HCT116 (cell line): ENCODE data around the gene DOCK9. TPM values are rescaled to one million over a fixed set of nuclear protein-coding genes. Genes with fewer than 3 reads are reported as not detected.

Experiments used
- ATAC-seq: fragments of 200-7000 bp; cut with Tn5 transposase; 2 replicates; pipeline ENCODE4 v1.9.1; 2020; ENCODE audit warnings: mild to moderate bottlenecking, moderate library complexity
- BruUV-seq: library from RNA; stranded (reverse); fragments of 400-500 nt; replicated peaks from 2 replicates; lab custom pipeline; 2021; lab: Mats Ljungman, UMichigan
- CTCF ChIA-PET: fragments of 300-600 bp; sonication (Branson Sonifier 250); formaldehyde crosslinking; loops from one replicate; lab custom pipeline; 2021; ENCODE audit warnings: antibody characterized with exemption; lab: Charles Lee
- POLR2A ChIA-PET: fragments of 300-600, 350-600 bp; sonication (Branson Sonifier 250); formaldehyde crosslinking; loops from one replicate; lab custom pipeline; 2021; ENCODE audit warnings: antibody characterized with exemption; lab: Charles Lee
- RAD21 ChIA-PET, 2 experiments: fragments of 300-600 bp; sonication (Branson Sonifier 250); formaldehyde crosslinking; loops; one replicate each; lab custom pipeline; 2023; ENCODE audit warnings: low total read pairs in 2 of 2; ENCODE audit not compliant: uncharacterized antibody in 2 of 2, unreplicated experiment in 2 of 2, low non-redundant PET in 1 of 2; lab: Charles Lee
- DNase-seq: peaks from one replicate; pipeline ENCODE4 v3.0.0-alpha.2; 2010; ENCODE audit warnings: low read depth, low spot score
- H2AFZ ChIP-seq: fragments of 200-600 bp; shearing (Covaris generic), sonication (generic); 2 replicates; pipeline ENCODE4 v1.6.1; 2017; ENCODE audit warnings: low read depth, mixed run types, mixed read lengths, antibody characterized with exemption, low read length; ENCODE audit not compliant: poor library complexity, severe bottlenecking
- H3K27ac ChIP-seq: 2 replicates; pipeline ENCODE4 v1.5.1; 2012; ENCODE audit warnings: low read depth, low read length
- H3K27me3 ChIP-seq: fragments of 200-600 bp; sonication (generic); 2 replicates; pipeline ENCODE4 v1.6.1; 2016; ENCODE audit warnings: mixed run types, low read length, mixed read lengths; ENCODE audit not compliant: insufficient read depth
- H3K36me3 ChIP-seq, 2 experiments: fragments of 200-500 bp in 1 of 2; fragments of 200-600 bp in 1 of 2; sonication (Bioruptor generic) in 1 of 2; sonication (generic) in 1 of 2; 2 replicates each; pipeline versions ENCODE4 v1.5.1 to v1.6.1; 2014 to 2016; ENCODE audit warnings: low read length in 2 of 2, inconsistent platforms in 1 of 2, mixed read lengths in 1 of 2, mixed run types in 1 of 2; ENCODE audit not compliant: insufficient read depth in 2 of 2, control insufficient read depth in 1 of 2
- H3K4me1 ChIP-seq, 2 experiments: fragments of 200-600 bp in 1 of 2; sonication (generic) in 1 of 2; 2 replicates each; pipeline versions ENCODE4 v1.5.1 to v1.6.1; 2012 to 2017; ENCODE audit warnings: low read length in 2 of 2, inconsistent platforms in 1 of 2, mild to moderate bottlenecking in 1 of 2, mixed read lengths in 1 of 2, mixed run types in 1 of 2, moderate library complexity in 1 of 2; ENCODE audit not compliant: insufficient read depth in 2 of 2, control insufficient read depth in 1 of 2
- H3K4me2 ChIP-seq: fragments of 200-600 bp; sonication (generic); 2 replicates; pipeline ENCODE4 v1.6.1; 2017; ENCODE audit warnings: mixed run types, low read length, mixed read lengths
- H3K4me3 ChIP-seq, 2 experiments: fragments of 200-600 bp in 1 of 2; sonication (generic) in 1 of 2; replicated peaks in 1 of 2; 2 replicates each; pipeline ENCODE4 v1.5.1; 2011 to 2016; ENCODE audit warnings: low read length in 2 of 2, control low read depth in 1 of 2, low read depth in 1 of 2, mild to moderate bottlenecking in 1 of 2, mixed read lengths in 1 of 2, mixed run types in 1 of 2
- H3K79me2 ChIP-seq: fragments of 200-600 bp; sonication (generic); 2 replicates; pipeline ENCODE4 v1.6.1; 2017; ENCODE audit warnings: mild to moderate bottlenecking, mixed run types, low read length, moderate library complexity, mixed read lengths; ENCODE audit not compliant: insufficient read depth
- H3K9ac ChIP-seq: fragments of 200-600 bp; sonication (generic); 2 replicates; pipeline ENCODE4 v1.6.1; 2016; ENCODE audit warnings: low read length, mixed read lengths
- H3K9me2 ChIP-seq: fragments of 200-600 bp; sonication (generic), shearing (Covaris generic); 2 replicates; pipeline ENCODE4 v1.6.1; 2017; ENCODE audit warnings: mixed run types, mild to moderate bottlenecking, moderate library complexity; ENCODE audit not compliant: insufficient read depth
- H3K9me3 ChIP-seq, 2 experiments: fragments of 200-500 bp in 1 of 2; fragments of 200-600 bp in 1 of 2; sonication (Bioruptor generic) in 1 of 2; sonication (generic) in 1 of 2; 2 replicates each; pipeline ENCODE4 v1.6.1; 2014 to 2017; ENCODE audit warnings: low read length in 2 of 2, mixed read lengths in 2 of 2, inconsistent platforms in 1 of 2, low read depth in 1 of 2, mild to moderate bottlenecking in 1 of 2, mixed run types in 1 of 2, moderate library complexity in 1 of 2; ENCODE audit not compliant: control insufficient read depth in 1 of 2, insufficient read depth in 1 of 2
- H4K20me1 ChIP-seq: fragments of 200-600 bp; sonication (generic), shearing (Covaris generic); 2 replicates; pipeline ENCODE4 v1.6.1; 2017; ENCODE audit warnings: mixed run types, mild to moderate bottlenecking, moderate library complexity; ENCODE audit not compliant: insufficient read depth
- ATF3 ChIP-seq: IDR thresholded peaks from 2 replicates; pipeline ENCODE4 v1.6.1; 2012
- CBX3 ChIP-seq: IDR thresholded peaks from 2 replicates; pipeline ENCODE4 v1.6.1; 2012; ENCODE audit warnings: low read depth
- CEBPB ChIP-seq: IDR thresholded peaks from 2 replicates; pipeline ENCODE4 v1.6.1; 2012; ENCODE audit warnings: low read depth
- CTCF ChIP-seq, 3 experiments: fragments of 200-600 bp in 1 of 3; sonication (generic) in 1 of 3; IDR thresholded peaks in 2 of 3; conservative IDR thresholded peaks in 1 of 3; 2 replicates each; pipeline ENCODE4 v1.5.1; 2012 to 2017; ENCODE audit warnings: low read depth in 2 of 3, low read length in 2 of 3, antibody characterized with exemption in 1 of 3, borderline replicate concordance in 1 of 3, control low read depth in 1 of 3, mild to moderate bottlenecking in 1 of 3, mixed read lengths in 1 of 3, mixed run types in 1 of 3, moderate library complexity in 1 of 3; ENCODE audit not compliant: insufficient read depth in 1 of 3
- EGR1 ChIP-seq: IDR thresholded peaks from 2 replicates; pipeline ENCODE4 v1.6.1; 2012; ENCODE audit warnings: low read depth
- ELF1 ChIP-seq: IDR thresholded peaks from 2 replicates; pipeline ENCODE4 v1.6.1; 2012; ENCODE audit warnings: low read depth, borderline replicate concordance
- EZH2 ChIP-seq: fragments of 200-600 bp; sonication (generic); IDR thresholded peaks from 2 replicates; pipeline ENCODE4 v1.6.1; 2017; ENCODE audit warnings: antibody characterized with exemption, mixed run types
- EZH2phosphoT487 ChIP-seq: fragments of 200-600 bp; IDR thresholded peaks from 2 replicates; pipeline ENCODE4 v1.6.1; 2018; ENCODE audit warnings: antibody characterized with exemption, borderline replicate concordance
- FOSL1 ChIP-seq: IDR thresholded peaks from 2 replicates; pipeline ENCODE4 v1.6.1; 2012; ENCODE audit warnings: low read depth
- POLR2A ChIP-seq: IDR thresholded peaks from 2 replicates; pipeline ENCODE4 v1.7.0; 2011; ENCODE audit warnings: borderline replicate concordance; ENCODE audit not compliant: insufficient read depth, insufficient read length; ENCODE audit errors: extremely low read depth
- REST ChIP-seq: IDR thresholded peaks from 2 replicates; pipeline ENCODE4 v1.6.1; 2012; ENCODE audit warnings: low read depth
- SIN3A ChIP-seq: IDR thresholded peaks from 2 replicates; pipeline ENCODE4 v1.6.1; 2012; ENCODE audit warnings: low read depth
- SP1 ChIP-seq: IDR thresholded peaks from 2 replicates; pipeline ENCODE4 v1.6.1; 2012; ENCODE audit warnings: low read depth
- SRF ChIP-seq: IDR thresholded peaks from 2 replicates; pipeline ENCODE4 v1.6.1; 2012; ENCODE audit warnings: low read depth
- TCF7L2 ChIP-seq: IDR thresholded peaks from 2 replicates; pipeline ENCODE4 v1.7.0; 2011; ENCODE audit warnings: borderline replicate concordance, inconsistent platforms; ENCODE audit not compliant: insufficient read depth, insufficient read length; ENCODE audit errors: extremely low read depth
- YY1 ChIP-seq: IDR thresholded peaks from 2 replicates; pipeline ENCODE4 v1.6.1; 2011; ENCODE audit warnings: low read length, low read depth, moderate library complexity, mild to moderate bottlenecking; ENCODE audit not compliant: insufficient replicate concordance; ENCODE audit errors: extremely low read depth
- ZBTB33 ChIP-seq: IDR thresholded peaks from 2 replicates; pipeline ENCODE4 v1.6.1; 2011; ENCODE audit warnings: mild to moderate bottlenecking, low read length, moderate library complexity; ENCODE audit not compliant: insufficient replicate concordance; ENCODE audit errors: extremely low read depth
- ZFX ChIP-seq: fragments of 450-650 bp; IDR thresholded peaks from 2 replicates; pipeline ENCODE4 v1.6.1; 2017
- intact Hi-C: fragments of 100-400 bp; cut with micrococcal nuclease; formaldehyde crosslinking; loops from 2 replicates; pipeline ENCODE4 v1.10.0; 2022
- total RNA-seq: library from RNA; stranded (reverse); gene quantifications from one replicate; pipeline ENCODE4 v1.2.1, GENCODE V29; 2021; ENCODE audit not compliant: unreplicated experiment

Gene DOCK9
- total RNA-seq, 1 experiment from 2014 or later = 58.8 TPM

GRCh38 chr13:98938801-98939200 lies 39.1 kb downstream of the DOCK9 start (continued):
- no peak for TF ChIP-seq FOSL1
- TF ChIP-seq, all 23 proteins: peak for 0

GRCh38 chr13:98937911-98938381 lies 39.9 kb downstream of the DOCK9 start:
- no TSS peak for BruUV-seq
- Histone ChIP-seq H3K9me2 (no peaks in the 10 kb centered on the region), H3K79me2 (no peaks in the 10 kb centered on the region), H3K4me2 (peak overlapping the region; percentile 20), H3K4me1 (peaks cover 17% of the 10 kb centered on the region in 2 experiments), H4K20me1 (no peaks in the 10 kb centered on the region), H3K27ac (no peak overlapping the region; the same call in 1 of the 2 replicates), H2AFZ (no peak overlapping the region), H3K36me3 (no peaks in the 10 kb centered on the region), H3K9me3 (no peaks in the 10 kb centered on the region), H3K4me3 (no peak overlapping the region), H3K27me3 (no peaks in the 10 kb centered on the region), H3K9ac (no peak overlapping the region)
- CTCF ChIA-PET = no interaction called here
- RAD21 ChIA-PET = no interaction called here
- TF ChIP-seq TCF7L2 (no peak), CTCF (IDR thresholded peaks at IDR 0.05 in 2 of 3, conservative IDR thresholded peaks at IDR 0.05 in 1 of 3; ENCODE audit: borderline replicate concordance in 1 of 3, insufficient read depth in 1 of 3, low read depth in 2 of 3, low read length in 2 of 3) (no peak), ZBTB33 (no peak), CEBPB (no peak), REST (no peak), ZFX (no peak), SRF (no peak), EGR1 (no peak), EZH2 (no peak), FOSL1 (no peak), ELF1 (no peak), SP1 (no peak), POLR2A (no peak), EZH2phosphoT487 (no peak), YY1 (no peak), ATF3 (no peak), SIN3A (no peak), CBX3 (no peak)
- ATAC-seq = no peak; the same call in 1 of the 2 replicates
- DNase-seq = no peak
- POLR2A ChIA-PET = no interaction called here
- intact Hi-C loops = no loop called here
